OCI-LY7 (cell line): Measurements from ENCODE around the gene ISG20L2. TPM values are rescaled to one million over a fixed set of nuclear protein-coding genes. Genes with fewer than 3 reads are reported as not detected.

ENCODE experiments used
- BruUV-seq: library from RNA; stranded (reverse); fragments of 400-500 nt; replicated peaks from 2 replicates; lab custom pipeline; 2021; lab: Mats Ljungman, UMichigan
- CTCF ChIA-PET: fragments of 300-600 bp; sonication (Branson Sonifier 250); formaldehyde crosslinking; loops from one replicate; lab custom pipeline; 2022; ENCODE audit warnings: antibody characterized with exemption; ENCODE audit not compliant: unreplicated experiment; lab: Charles Lee
- POLR2A ChIA-PET: fragments of 300-600 bp; sonication (Branson Sonifier 250); formaldehyde crosslinking; loops from one replicate; lab custom pipeline; 2022; ENCODE audit warnings: antibody characterized with exemption; lab: Charles Lee
- DNase-seq: peaks from one replicate; pipeline ENCODE4 v3.0.0-alpha.2; 2015; ENCODE audit warnings: low spot score
- H2AFZ ChIP-seq: fragments of 200-600 bp; sonication (generic), shearing (Covaris generic); 2 replicates; pipeline ENCODE4 v1.6.1; 2014; ENCODE audit warnings: mild to moderate bottlenecking, antibody characterized with exemption, low read length, moderate library complexity
- H3K27ac ChIP-seq: fragments of 200-600 bp; sonication (generic); 2 replicates; pipeline ENCODE4 v1.5.1; 2014; ENCODE audit warnings: mixed run types, low read depth, mild to moderate bottlenecking, moderate library complexity, low read length, inconsistent platforms; ENCODE audit not compliant: poor library complexity, severe bottlenecking
- H3K36me3 ChIP-seq: fragments of 200-600 bp; sonication (generic); 2 replicates; pipeline ENCODE4 v1.6.1; 2014; ENCODE audit warnings: mild to moderate bottlenecking, antibody characterized with exemption, low read length, moderate library complexity, mixed read lengths; ENCODE audit not compliant: insufficient read depth
- H3K4me1 ChIP-seq: fragments of 200-600 bp; sonication (generic); 2 replicates; pipeline ENCODE4 v1.5.1; 2014; ENCODE audit warnings: mild to moderate bottlenecking, low read length; ENCODE audit not compliant: insufficient read depth, poor library complexity, severe bottlenecking
- H3K4me2 ChIP-seq: fragments of 200-600 bp; sonication (generic); 2 replicates; pipeline ENCODE4 v1.6.1; 2014; ENCODE audit warnings: mild to moderate bottlenecking, low read length
- H3K4me3 ChIP-seq: fragments of 200-600 bp; sonication (generic); 2 replicates; pipeline ENCODE4 v1.5.1; 2014; ENCODE audit warnings: mild to moderate bottlenecking, low read depth, low read length; ENCODE audit not compliant: poor library complexity, severe bottlenecking
- H3K79me2 ChIP-seq: fragments of 200-600 bp; sonication (generic); 2 replicates; pipeline ENCODE4 v1.6.1; 2016; ENCODE audit warnings: low read depth, mild to moderate bottlenecking, low read length, moderate library complexity, mixed read lengths; ENCODE audit not compliant: insufficient read depth
- H3K9me2 ChIP-seq: fragments of 200-600 bp; sonication (generic); 2 replicates; pipeline ENCODE4 v1.6.1; 2016; ENCODE audit warnings: mild to moderate bottlenecking, low read length, mixed read lengths; ENCODE audit not compliant: insufficient read depth
- H3K9me3 ChIP-seq: fragments of 200-600 bp; sonication (generic); 2 replicates; pipeline ENCODE4 v1.6.1; 2014; ENCODE audit warnings: mild to moderate bottlenecking, mixed run types, low read length, mixed read lengths
- H4K20me1 ChIP-seq: fragments of 200-600 bp; sonication (generic); 2 replicates; pipeline ENCODE4 v1.6.1; 2014; ENCODE audit warnings: mild to moderate bottlenecking, antibody characterized with exemption, low read length, moderate library complexity, mixed read lengths; ENCODE audit not compliant: insufficient read depth
- EZH2phosphoT487 ChIP-seq: fragments of 200-600 bp; sonication (generic); IDR thresholded peaks from 2 replicates; pipeline ENCODE4 v1.6.1; 2018; ENCODE audit warnings: low read depth, borderline replicate concordance, mild to moderate bottlenecking, mixed run types, antibody characterized with exemption, low read length, moderate library complexity, mixed read lengths
- intact Hi-C: fragments of 100-400 bp; cut with micrococcal nuclease; formaldehyde crosslinking; loops from one replicate; pipeline ENCODE4 v1.10.0; 2022; ENCODE audit not compliant: unreplicated experiment
- total RNA-seq, 2 experiments: library from RNA; depleted of rRNA in 1 of 2; stranded (reverse); fragments of >200 nt in 1 of 2; shearing (Covaris generic) in 1 of 2; gene quantifications; 2 replicates each; pipeline ENCODE4 v1.2.3, GENCODE V29; 2014 to 2022
- TF ChIP-seq, protein P1 (sequence below): fragments of 200-600 bp; sonication (generic); conservative IDR thresholded peaks from 2 replicates; pipeline ENCODE4 v1.5.1; 2014; ENCODE audit warnings: mild to moderate bottlenecking, antibody characterized with exemption, low read length, moderate library complexity, mixed read lengths

The ISG20L2 gene
- total RNA-seq, 2 experiments from 2014 or later = 37.9 to 74.1 TPM

DNA sequence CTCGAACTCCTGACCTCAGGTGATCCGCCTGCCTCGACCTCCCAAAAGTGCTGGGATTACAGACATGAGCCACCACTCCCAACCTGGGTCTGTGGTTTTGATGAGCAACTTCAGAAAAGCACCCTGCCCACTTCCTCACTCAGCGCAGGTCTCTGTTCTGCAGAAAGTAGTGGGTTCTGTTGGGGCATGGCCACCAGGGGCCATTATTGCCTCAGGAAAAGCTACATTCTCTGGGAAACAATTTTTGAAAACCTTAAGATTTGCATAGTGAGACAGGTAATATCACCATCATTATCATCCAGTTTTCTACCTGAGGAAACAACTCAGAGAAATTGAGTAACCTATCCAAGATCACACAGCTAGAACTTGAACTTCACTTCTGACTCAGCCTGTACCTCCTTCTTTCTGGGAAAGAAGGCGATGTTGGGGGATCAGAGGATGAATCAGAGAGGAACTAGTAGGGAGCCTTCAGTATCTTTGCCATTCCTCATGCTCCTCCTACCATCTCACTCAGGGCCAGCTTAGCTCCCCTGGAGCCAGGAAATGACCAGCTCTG is 44.3 kb downstream of the ISG20L2 start:
- TF ChIP-seq, protein P1, sequence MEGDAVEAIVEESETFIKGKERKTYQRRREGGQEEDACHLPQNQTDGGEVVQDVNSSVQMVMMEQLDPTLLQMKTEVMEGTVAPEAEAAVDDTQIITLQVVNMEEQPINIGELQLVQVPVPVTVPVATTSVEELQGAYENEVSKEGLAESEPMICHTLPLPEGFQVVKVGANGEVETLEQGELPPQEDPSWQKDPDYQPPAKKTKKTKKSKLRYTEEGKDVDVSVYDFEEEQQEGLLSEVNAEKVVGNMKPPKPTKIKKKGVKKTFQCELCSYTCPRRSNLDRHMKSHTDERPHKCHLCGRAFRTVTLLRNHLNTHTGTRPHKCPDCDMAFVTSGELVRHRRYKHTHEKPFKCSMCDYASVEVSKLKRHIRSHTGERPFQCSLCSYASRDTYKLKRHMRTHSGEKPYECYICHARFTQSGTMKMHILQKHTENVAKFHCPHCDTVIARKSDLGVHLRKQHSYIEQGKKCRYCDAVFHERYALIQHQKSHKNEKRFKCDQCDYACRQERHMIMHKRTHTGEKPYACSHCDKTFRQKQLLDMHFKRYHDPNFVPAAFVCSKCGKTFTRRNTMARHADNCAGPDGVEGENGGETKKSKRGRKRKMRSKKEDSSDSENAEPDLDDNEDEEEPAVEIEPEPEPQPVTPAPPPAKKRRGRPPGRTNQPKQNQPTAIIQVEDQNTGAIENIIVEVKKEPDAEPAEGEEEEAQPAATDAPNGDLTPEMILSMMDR = 0 out of 2 replicates have a peak, but pooled peaks have one; percentile 20
- TF ChIP-seq EZH2phosphoT487 = no peak
- H3K27ac ChIP-seq = no peak overlapping the region
- ChIA-PET POLR2A (no interaction called here), CTCF (no interaction called here)
- no peak overlapping the region for H2AFZ ChIP-seq
- no peaks in the 10 kb centered on the region for H3K9me2 ChIP-seq
- DNase-seq = no peak
- no peaks in the 10 kb centered on the region for H3K36me3 ChIP-seq
- intact Hi-C loops = loop anchor here (10.0 kb wide), 1 partner anchor 110 kb away; no protein-coding TSS in a partner anchor
- no peak overlapping the region for H3K4me3 ChIP-seq
- H3K4me2 ChIP-seq = no peak overlapping the region
- no peaks in the 10 kb centered on the region for H3K9me3 ChIP-seq
- no peaks in the 10 kb centered on the region for H4K20me1 ChIP-seq
- peaks cover 3% of the 10 kb centered on the region for H3K4me1 ChIP-seq
- no TSS peak for BruUV-seq
- no peaks in the 10 kb centered on the region for H3K79me2 ChIP-seq

DNA sequence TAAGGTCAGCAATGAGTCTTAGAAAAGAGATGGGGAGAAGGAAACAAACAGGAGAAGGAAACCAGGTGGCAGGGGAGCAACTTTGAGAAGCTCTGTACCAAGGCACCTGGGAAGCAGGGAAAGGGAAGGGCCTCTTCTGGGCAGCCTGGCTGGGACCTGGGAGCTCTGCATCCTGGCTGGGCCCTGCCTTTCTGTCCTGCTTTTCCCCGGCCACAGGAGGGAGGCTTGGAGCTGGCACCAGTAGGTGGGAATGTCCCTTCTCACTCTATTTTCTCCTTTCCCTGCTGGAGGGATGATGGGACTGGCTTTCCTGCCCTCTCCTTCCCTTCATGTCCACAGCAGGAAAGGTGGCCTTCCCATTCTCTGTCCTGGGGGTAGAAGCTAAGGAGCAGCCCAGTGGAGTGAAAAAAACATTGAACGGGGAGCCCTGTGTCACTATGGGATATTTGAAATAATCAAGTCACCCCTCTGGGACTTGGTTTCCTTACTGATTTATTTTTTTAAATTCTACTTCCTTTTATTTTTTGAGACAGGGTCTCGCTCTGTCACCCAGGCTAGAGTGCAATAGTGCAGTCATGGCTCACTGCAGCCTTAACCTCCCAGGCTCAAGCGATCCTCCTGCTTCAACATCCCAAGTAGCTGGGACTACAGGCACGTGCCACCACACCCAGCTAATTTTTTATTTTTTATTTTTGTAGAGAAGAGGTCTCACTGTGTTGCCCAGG is 46.2 kb downstream of the ISG20L2 start:
- H3K9me3 ChIP-seq = no peaks in the 10 kb centered on the region
- H4K20me1 ChIP-seq = no peaks in the 10 kb centered on the region
- no TSS peak for BruUV-seq
- intact Hi-C loops = loop anchor here (10.0 kb wide), 1 partner anchor 112 kb away; no protein-coding TSS in a partner anchor
- no peaks in the 10 kb centered on the region for H3K9me2 ChIP-seq
- H2AFZ ChIP-seq = no peak overlapping the region
- no peaks in the 10 kb centered on the region for H3K36me3 ChIP-seq
- H3K79me2 ChIP-seq = no peaks in the 10 kb centered on the region
- no peak for DNase-seq
- ChIA-PET POLR2A (no interaction called here), CTCF (interaction anchor here (0.5 to 1.1 kb wide), 4 partner anchors 9 to 472 kb away, joined by 3 to 4 read pairs (median 4); no protein-coding TSS in a partner anchor)
- no peak for TF ChIP-seq EZH2phosphoT487
- TF ChIP-seq, protein P1 = no peak
- H3K4me3 ChIP-seq = no peak overlapping the region
- no peak overlapping the region for H3K4me2 ChIP-seq
- H3K4me1 ChIP-seq = no peaks in the 10 kb centered on the region
- no peak overlapping the region for H3K27ac ChIP-seq
